ENCODE data around the gene FABP1. TPM values are rescaled to one million over a fixed set of nuclear protein-coding genes. Genes with fewer than 3 reads are reported as not detected.

Gene FABP1
- total and polyA plus RNA-seq, 9 of the 15 experiments (the other 6 are each of a cell fraction or from before 2014, with no cell fraction given), result 0.64 TPM; not detected in 8

GRCh38 chr2:88096708-88097107 lies 31.2 kb downstream of the FABP1 start (continued):
- TF ChIP-seq EP400 (IDR thresholded peaks at IDR 0.05), result no peak

DNA sequence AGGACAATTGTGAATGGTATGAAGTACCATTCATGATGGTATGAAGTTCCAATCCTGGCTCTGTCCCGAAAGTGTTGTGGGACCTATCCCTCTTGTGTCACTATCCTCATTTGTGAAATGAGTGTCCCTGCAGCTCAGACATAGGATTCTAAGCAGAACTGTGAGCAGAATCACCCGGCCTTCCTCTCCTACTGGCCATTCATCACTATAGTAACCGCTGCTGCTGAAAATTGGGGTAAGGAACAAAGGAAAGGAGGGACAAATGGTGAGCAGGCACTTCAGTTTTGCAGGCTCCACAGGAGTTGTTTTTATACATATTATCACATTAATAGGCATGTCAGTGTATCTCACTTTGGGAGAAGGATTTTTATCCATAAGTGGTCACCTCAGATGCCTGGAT lies 32.8 kb downstream of the FABP1 start:
- TF ChIP-seq, protein P1, sequence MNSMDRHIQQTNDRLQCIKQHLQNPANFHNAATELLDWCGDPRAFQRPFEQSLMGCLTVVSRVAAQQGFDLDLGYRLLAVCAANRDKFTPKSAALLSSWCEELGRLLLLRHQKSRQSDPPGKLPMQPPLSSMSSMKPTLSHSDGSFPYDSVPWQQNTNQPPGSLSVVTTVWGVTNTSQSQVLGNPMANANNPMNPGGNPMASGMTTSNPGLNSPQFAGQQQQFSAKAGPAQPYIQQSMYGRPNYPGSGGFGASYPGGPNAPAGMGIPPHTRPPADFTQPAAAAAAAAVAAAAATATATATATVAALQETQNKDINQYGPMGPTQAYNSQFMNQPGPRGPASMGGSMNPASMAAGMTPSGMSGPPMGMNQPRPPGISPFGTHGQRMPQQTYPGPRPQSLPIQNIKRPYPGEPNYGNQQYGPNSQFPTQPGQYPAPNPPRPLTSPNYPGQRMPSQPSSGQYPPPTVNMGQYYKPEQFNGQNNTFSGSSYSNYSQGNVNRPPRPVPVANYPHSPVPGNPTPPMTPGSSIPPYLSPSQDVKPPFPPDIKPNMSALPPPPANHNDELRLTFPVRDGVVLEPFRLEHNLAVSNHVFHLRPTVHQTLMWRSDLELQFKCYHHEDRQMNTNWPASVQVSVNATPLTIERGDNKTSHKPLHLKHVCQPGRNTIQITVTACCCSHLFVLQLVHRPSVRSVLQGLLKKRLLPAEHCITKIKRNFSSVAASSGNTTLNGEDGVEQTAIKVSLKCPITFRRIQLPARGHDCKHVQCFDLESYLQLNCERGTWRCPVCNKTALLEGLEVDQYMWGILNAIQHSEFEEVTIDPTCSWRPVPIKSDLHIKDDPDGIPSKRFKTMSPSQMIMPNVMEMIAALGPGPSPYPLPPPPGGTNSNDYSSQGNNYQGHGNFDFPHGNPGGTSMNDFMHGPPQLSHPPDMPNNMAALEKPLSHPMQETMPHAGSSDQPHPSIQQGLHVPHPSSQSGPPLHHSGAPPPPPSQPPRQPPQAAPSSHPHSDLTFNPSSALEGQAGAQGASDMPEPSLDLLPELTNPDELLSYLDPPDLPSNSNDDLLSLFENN (IDR thresholded peaks at IDR 0.05; ENCODE audit: low read depth in 2 of 2, low read length in 2 of 2), result no peak
- TF ChIP-seq, protein P2, sequence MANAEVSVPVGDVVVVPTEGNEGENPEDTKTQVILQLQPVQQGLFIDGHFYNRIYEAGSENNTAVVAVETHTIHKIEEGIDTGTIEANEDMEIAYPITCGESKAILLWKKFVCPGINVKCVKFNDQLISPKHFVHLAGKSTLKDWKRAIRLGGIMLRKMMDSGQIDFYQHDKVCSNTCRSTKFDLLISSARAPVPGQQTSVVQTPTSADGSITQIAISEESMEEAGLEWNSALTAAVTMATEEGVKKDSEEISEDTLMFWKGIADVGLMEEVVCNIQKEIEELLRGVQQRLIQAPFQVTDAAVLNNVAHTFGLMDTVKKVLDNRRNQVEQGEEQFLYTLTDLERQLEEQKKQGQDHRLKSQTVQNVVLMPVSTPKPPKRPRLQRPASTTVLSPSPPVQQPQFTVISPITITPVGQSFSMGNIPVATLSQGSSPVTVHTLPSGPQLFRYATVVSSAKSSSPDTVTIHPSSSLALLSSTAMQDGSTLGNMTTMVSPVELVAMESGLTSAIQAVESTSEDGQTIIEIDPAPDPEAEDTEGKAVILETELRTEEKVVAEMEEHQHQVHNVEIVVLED (CRISPR knock-in tag; IDR thresholded peaks at IDR 0.05), result no peak
- TF ChIP-seq ZNF584 (CRISPR knock-in tag; IDR thresholded peaks at IDR 0.05; ENCODE audit: low read depth), result no peak
- no peak for TF ChIP-seq SRSF3 (IDR thresholded peaks at IDR 0.05; ENCODE audit: insufficient read depth, low read length)
- no peak for TF ChIP-seq ZNF140 (CRISPR knock-in tag; IDR thresholded peaks at IDR 0.05)
- no peak for TF ChIP-seq SNRNP70 (optimal IDR thresholded peaks at IDR 0.05; ENCODE audit: low read depth, low read length)
- intact Hi-C loops (cut with micrococcal nuclease), result no loop called here
- ATAC-seq, result no peak

More for the DNA sequence above, 32.8 kb downstream of the FABP1 start:
- no peaks in the 10 kb centered on the region; a peak in 2 of 5 replicates for H3K27me3 ChIP-seq (ENCODE audit: control insufficient read depth in 2 of 2, insufficient read depth in 2 of 2, low read length in 2 of 2)
- ChIA-PET CTCF (ENCODE audit: low intra/inter-chr PET ratio) (no interaction called here), POLR2A (no interaction called here)
- H3K4me1 ChIP-seq (replicated peaks in 1 of 2; ENCODE audit: control insufficient read depth in 2 of 2, insufficient read depth in 2 of 2, low read length in 2 of 2), result peaks cover 4 to 16% of the 10 kb centered on the region in 2 experiments; a peak in 3 of 5 replicates
- H3K4me3 ChIP-seq, result no peak overlapping the region
- no TSS peak for BruUV-seq (replicated peaks)
- 5% methylated on average over 3 of the region's 3 CpGs for WGBS (ENCODE audit: insufficient coverage, low coverage, missing lambda C conversion rate)
- no peak overlapping the region for H3K4me2 ChIP-seq (ENCODE audit: insufficient read depth, low read length)
- in situ Hi-C loops (cut with MboI), result no loop called here
- no peaks in the 10 kb centered on the region for H3K9me3 ChIP-seq (replicated peaks; ENCODE audit: control insufficient read depth, insufficient read depth, low read depth, low read length)
- H2AFZ ChIP-seq (ENCODE audit: low read depth, low read length), result no peak overlapping the region
- no peaks in the 10 kb centered on the region for H4K20me1 ChIP-seq (replicated peaks; ENCODE audit: control insufficient read depth, insufficient read depth, low read length)
- no peaks in the 10 kb centered on the region for H3K9me1 ChIP-seq (ENCODE audit: control insufficient read depth, insufficient read depth, low read length)
- no peak overlapping the region for H3K27ac ChIP-seq (ENCODE audit: extremely low read depth, low read depth, low read length)
- H3K36me3 ChIP-seq (ENCODE audit: control insufficient read depth, insufficient read depth, low read length), result no peaks in the 10 kb centered on the region
- FAIRE-seq, result no peak
- H3K79me2 ChIP-seq (ENCODE audit: control insufficient read depth, insufficient read depth, low read length), result no peaks in the 10 kb centered on the region
- no peak for DNase-seq (ENCODE audit: extremely low read depth in 1 of 4, low spot score in 3 of 4)
- H3K9ac ChIP-seq (ENCODE audit: insufficient read depth in 1 of 2, low read depth in 2 of 2, low read length in 2 of 2), result no peak overlapping the region

Measured in K562 (cell line).